ENCODE measurements around the gene SAMD9.
"Not testable (repeated sequence)": the region's sequence is repeated elsewhere in the genome, so short reads cannot be mapped to it uniquely, and the experiment has no call there.

SAMD9 gene

DNA sequence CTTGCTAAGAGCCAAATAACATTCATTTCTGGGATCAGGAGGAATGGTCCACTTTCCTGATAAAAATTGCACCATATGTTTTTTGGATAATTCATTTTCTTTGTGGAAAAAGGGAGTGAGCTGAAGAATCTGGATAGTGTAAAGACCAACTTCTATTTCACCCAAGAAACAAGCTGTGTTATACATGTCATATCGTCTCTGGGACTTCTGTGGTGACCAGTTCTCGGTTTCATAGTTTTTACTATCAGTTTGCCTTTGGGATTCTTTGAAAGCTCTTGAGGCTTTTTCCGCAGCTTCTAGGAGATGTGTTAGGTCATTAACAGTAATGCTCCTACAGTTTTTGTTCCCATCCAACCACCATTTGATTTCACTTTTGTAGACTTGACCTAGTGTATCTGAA is 14.4 kb upstream of the SAMD9 start:
- in situ Hi-C loops (cut with HindIII; ENCODE audit: low sequenced_read_pairs), result no loop called here
- no peak overlapping the region for H3K4me3 ChIP-seq (ENCODE audit: low read depth, low read length)
- no peak for TF ChIP-seq CTCF (IDR thresholded peaks at IDR 0.05; ENCODE audit: low read depth, low read length, missing control alignments)
- no peak for DNase-seq (ENCODE audit: low read depth)

- H3K4me3 ChIP-seq (ENCODE audit: low read depth, low read length); in situ Hi-C loops (cut with HindIII; ENCODE audit: low sequenced_read_pairs); DNase-seq (ENCODE audit: low read depth): not testable (repeated sequence)
Measured at GRCh38 chr7:93126954-93127353, 9.2 kb upstream of the SAMD9 start.

GRCh38 chr7:93123532-93123931 is 5.8 kb upstream of the SAMD9 start:
- DNase-seq (ENCODE audit: low read depth); in situ Hi-C loops (cut with HindIII; ENCODE audit: low sequenced_read_pairs); H3K4me3 ChIP-seq (ENCODE audit: low read depth, low read length): not testable (repeated sequence)

DNA sequence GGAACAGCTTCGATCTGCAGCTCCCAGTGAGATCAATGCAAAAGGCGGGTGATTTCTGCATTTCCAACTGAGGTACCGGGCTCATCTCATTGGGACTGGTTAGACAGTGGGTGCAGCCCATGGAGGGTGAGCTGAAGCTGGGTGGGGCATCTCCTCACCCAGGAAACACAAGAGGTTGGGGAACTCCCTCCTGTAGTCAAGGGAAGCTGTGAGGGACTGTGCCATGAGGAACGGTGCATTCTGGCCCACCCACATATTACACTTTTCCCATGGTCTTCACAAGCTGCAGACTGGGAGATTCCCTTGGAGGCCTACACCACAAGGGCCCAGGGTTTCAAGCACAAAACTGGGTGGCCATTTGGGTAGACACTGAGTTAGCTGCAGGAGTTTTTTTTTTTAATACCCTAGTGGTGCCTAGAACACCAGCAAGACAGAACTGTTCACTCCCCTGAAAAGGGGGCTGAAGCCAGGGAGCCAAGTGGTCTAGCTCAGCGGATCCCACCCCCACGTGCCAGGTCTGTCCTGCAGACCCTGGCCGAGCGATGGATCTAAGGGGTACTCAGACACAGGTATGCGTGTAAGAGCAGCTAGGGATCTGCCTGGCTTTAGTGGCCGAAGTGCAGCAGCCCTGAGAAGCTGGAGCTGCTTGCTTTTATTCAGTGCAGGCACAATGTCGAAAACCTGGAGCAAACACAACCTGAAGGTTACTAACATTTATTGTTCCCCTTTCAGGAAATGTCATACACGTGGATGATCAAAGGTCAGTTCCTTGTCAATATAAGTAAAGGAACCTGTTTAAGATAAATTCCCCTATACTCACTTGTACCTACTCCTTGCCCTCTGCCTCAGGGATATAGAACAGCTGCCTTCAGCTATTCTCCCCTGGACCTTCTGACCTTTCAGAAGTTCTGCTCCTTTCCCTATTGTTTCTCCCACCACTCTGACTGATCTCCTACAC is 3.1 kb upstream of the SAMD9 start:
- DNase-seq (ENCODE audit: low read depth), result no peak
- in situ Hi-C loops (cut with HindIII; ENCODE audit: low sequenced_read_pairs), result no loop called here
- TF ChIP-seq CTCF (IDR thresholded peaks at IDR 0.05; ENCODE audit: low read depth, low read length, missing control alignments), result no peak
- no peak overlapping the region for H3K4me3 ChIP-seq (ENCODE audit: low read depth, low read length)

DNA sequence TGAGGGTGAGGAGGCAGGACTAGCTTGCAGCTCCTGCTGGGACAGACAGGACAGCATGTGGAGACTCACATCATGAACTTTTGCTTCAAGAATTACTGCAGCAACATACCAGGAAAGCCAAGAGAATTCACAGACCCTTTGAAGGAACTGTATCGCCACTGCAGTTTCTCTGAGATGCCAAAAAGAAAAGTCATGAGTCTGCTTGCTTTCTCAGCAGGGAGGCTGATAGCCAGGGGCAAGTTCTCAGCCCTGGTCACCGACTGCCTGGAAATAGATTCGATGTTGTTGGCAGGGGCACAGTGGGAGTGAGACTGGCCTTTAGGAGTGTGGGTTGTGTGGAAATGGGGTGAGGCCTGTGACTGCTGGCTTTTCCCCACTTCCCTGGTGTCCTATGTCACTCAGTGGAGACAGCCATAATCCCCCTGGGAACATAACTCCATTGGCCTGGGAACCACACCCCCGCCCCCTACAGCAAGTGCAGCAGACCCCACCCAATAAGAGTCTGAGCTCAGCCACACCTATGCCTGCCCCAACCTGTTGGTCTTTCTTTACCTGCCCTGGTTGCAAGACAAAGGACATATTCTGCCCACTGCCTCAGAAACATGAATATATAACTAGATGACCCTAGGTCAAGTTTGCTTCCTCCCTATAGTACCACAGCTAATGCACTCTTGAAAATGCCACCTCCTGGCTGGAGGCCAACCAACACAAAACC is 1.6 kb upstream of the SAMD9 start:
- in situ Hi-C loops (cut with HindIII; ENCODE audit: low sequenced_read_pairs), result no loop called here
- no peak for TF ChIP-seq CTCF (IDR thresholded peaks at IDR 0.05; ENCODE audit: low read depth, low read length, missing control alignments)
- peak; percentile 5 for DNase-seq (ENCODE audit: low read depth)
- H3K4me3 ChIP-seq (ENCODE audit: low read depth, low read length), result no peak overlapping the region

GRCh38 chr7:93117327-93117726 is 452 bp downstream of the SAMD9 start:
- DNase-seq (ENCODE audit: low read depth), result no peak
- TF ChIP-seq CTCF (IDR thresholded peaks at IDR 0.05; ENCODE audit: low read depth, low read length, missing control alignments), result no peak
- in situ Hi-C loops (cut with HindIII; ENCODE audit: low sequenced_read_pairs), result no loop called here
- H3K4me3 ChIP-seq (ENCODE audit: low read depth, low read length), result peak overlapping the region; percentile 24

- no peak for TF ChIP-seq CTCF (IDR thresholded peaks at IDR 0.05; ENCODE audit: low read depth, low read length, missing control alignments)
- in situ Hi-C loops (cut with HindIII; ENCODE audit: low sequenced_read_pairs), result no loop called here
- H3K4me3 ChIP-seq (ENCODE audit: low read depth, low read length), result no peak overlapping the region
- no peak for DNase-seq (ENCODE audit: low read depth)
Measured at GRCh38 chr7:93115796-93116195, 2.0 kb downstream of the SAMD9 start.
